Muscle of back (tissue), 13 donors: ENCODE data around the gene IFNL4. TPM values are rescaled to one million over a fixed set of nuclear protein-coding genes. Genes with fewer than 3 reads are reported as not detected.
"Not testable (repeated sequence)": the region's sequence is repeated elsewhere in the genome, so short reads cannot be mapped to it uniquely, and the experiment has no call there.

Source experiments
- DNase-seq, 3 donors: peaks; one replicate each; pipeline versions ENCODE4 v3.0.0 to v3.0.0-alpha.2; 2013
- long read RNA-seq, 9 donors: transcript quantifications; one replicate each; lab custom pipeline, GENCODE V29; 2026
- polyA plus RNA-seq, 10 donors: library from polyadenylated mRNA; unstranded; fragments of 120-200 nt; gene quantifications; one replicate each; pipeline ENCODE4 v1.2.1, GENCODE V29; 2013; ENCODE audit not compliant: insufficient read length in 10 of 10

Gene IFNL4
- polyA plus RNA-seq: under 1 TPM in 4 of 10 donors, not detected in 6; 0.10 to 0.23 (median 0.17) TPM
- long read RNA-seq, donor 1: 0 reads
- long read RNA-seq, donor 2: 0 reads
- long read RNA-seq, donor 3: 0 reads
- long read RNA-seq, donor 4: 0 reads
- long read RNA-seq, donor 5: 0 reads
- long read RNA-seq, donor 6: 0 reads
- long read RNA-seq, donor 7: 0 reads
- long read RNA-seq, donor 8: 0 reads
- long read RNA-seq, donor 9: 0 reads

DNA sequence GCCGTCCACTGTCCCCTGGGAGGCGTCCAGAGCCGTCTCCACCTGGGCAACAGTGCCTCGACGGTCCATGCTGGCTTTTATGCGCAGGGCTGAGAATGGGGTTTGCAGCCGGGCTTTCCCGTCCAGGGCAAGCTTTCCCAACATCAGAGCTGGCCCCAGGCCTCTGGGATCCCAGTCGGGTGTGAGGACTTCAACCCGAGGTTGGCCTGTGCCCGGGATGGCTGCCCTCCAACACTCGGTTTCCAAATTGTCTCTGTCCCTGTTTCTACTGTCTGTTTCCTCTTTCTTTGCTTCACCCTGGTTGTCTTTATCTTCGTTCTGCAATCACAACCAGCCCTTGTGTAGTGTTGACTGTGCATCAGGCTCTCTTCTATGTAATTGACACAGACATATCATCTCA, at the start of gene IFNL4:
Gene IFNL4 (minus strand): TSS at position 51 of the 400 bp plus-strand sequence.
- no peak for DNase-seq

DNA sequence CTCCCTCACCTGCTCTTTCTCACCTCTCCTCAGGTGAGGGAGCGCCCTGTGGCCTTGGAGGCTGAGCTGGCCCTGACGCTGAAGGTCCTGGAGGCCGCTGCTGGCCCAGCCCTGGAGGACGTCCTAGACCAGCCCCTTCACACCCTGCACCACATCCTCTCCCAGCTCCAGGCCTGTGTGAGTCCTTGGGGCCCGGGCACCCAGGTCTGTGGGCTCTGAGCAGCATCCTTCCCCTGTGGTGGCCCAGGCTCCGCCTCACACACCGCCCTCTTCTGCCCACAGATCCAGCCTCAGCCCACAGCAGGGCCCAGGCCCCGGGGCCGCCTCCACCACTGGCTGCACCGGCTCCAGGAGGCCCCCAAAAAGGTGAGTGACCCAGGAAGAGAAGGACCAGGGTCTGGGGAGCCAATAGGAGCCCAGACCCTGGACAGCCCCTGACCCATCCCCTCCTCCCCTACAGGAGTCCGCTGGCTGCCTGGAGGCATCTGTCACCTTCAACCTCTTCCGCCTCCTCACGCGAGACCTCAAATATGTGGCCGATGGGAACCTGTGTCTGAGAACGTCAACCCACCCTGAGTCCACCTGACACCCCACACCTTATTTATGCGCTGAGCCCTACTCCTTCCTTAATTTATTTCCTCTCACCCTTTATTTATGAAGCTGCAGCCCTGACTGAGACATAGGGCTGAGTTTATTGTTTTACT, 49.4 kb upstream of the IFNL4 start:
- DNase-seq: no peak

DNA sequence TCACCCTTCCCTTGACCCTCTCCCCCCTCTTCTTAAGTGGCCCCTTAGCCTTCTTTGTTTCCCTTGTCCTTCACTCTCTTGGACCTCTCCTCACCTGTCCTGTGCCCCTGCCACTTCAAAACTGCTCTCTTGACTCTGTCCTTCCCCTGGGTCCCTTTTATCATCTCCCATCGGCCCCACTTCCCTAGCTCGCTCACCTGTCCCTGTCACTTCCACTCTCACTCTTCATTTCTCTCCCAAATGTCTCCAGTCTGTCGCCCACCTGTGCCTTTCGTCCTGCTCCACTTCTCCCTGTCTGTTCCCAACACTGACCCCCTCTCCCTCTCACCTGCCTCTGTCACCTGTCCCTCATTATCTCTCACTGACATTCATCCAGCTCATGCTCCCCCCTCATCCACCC, 48.2 kb upstream of the IFNL4 start:
- no peak for DNase-seq

DNA sequence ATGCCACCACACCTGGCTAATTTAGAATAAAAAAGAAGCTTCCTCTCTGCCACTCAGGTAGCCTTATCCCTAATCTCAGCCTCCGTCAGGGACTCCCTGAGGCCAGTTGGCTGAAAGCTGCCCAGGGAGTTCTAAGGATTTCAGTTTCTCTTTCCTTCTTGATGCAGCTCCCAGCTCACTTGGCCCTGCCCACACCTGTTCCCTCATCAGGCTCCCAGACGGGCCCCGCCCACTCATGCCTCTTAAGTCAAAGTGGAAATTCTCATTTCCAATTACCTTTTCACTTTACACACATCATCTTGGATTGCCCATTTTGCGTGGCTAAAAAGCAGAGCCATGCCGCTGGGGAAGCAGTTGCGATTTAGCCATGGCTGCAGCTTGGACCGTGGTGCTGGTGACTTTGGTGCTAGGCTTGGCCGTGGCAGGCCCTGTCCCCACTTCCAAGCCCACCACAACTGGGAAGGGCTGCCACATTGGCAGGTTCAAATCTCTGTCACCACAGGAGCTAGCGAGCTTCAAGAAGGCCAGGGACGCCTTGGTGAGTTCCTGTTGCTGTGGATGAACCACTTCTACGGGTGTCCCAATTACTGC, 47.5 kb upstream of the IFNL4 start, which contains the start of gene IFNL1:
Gene IFNL1 (plus strand): TSS at position 353 of the 591 bp plus-strand sequence. CDS start 15 bp downstream, at position 368.
- no peak for DNase-seq

GRCh38 chr19:39293394-39293793, 44.7 kb upstream of the IFNL4 start:
- no peak for DNase-seq

DNA sequence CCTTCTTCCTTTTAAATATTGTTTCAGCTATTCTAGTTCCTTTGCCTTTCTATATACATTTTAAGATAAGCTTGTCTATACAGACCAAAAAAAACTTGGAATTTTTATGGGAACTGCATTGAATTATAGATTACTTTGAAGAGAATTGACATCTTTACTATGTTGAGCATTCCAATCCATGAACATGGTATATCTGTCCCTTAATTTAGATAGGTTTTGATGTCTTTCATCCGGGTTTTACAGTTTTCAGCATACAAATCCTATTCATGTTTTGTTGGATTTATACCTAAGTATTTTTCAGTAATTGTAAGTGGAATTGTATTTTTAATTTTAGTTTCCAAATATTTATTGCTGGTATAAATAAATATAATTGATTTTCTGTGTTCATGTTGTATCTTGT, 35.4 kb upstream of the IFNL4 start:
- no peak for DNase-seq

- no peak for DNase-seq
Measured at GRCh38 chr19:39282021-39282420, 33.4 kb upstream of the IFNL4 start.

DNA sequence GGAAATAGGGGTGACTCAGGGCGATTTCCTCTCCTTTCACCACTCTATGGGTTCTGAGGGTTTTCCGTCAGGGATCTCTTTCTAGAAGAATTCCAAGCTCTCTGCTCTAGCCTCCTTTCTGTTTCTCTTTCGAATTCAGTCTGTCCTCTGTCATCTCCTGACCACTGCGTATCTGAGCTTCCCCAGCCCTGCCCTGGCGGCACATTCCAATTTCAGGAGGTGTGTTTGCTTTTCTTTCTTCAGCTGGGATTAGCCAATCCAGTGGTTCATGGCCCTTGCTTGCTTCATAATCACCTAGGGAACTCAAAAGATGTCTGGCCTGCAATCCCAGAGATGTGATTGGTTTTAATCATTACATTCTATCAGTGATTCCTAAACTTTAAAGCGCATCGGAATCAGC, 28.9 kb upstream of the IFNL4 start:
- DNase-seq: no peak

DNA sequence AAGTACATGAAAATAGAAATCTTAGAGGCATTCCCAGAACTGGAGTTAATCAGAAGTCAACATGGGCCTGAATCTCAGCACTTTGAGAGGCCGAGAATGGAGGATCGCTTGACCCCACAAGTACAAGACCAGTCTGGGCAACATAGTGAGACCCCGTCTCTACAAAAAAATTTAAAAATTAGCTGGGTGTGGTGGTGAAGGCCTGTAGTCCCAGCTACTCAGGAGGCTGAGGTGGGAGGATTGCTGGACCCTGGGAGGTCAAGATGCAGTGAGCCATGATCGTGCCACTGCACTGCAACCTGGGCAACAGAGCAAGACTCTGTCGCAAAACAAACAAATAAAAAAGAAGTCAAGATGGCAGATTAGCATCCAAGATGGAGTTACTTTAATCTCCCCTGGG, 28.1 kb upstream of the IFNL4 start:
- DNase-seq: no peak

DNA sequence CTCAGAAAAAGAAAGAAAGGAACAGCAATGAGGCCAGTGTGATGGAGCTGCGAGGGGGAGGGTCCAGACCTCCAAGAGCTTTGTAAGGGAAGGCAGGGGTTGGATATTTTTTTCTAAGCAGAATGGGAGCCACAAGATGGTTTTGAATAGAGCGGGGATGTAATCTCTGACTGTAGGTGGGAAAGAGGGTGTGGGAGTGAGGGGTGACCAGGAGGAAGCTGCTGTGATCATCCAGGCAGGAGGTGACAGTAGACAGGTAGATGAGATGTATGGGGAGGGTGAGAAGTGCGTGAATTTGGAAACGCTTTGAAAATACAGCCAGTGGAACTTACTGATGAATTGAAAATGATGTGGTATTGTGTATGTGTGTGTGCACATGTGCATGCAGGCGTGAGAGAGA, 26.9 kb upstream of the IFNL4 start:
- no peak for DNase-seq

- DNase-seq: not testable (repeated sequence)
Measured at GRCh38 chr19:39273859-39274258, 25.2 kb upstream of the IFNL4 start.

DNA sequence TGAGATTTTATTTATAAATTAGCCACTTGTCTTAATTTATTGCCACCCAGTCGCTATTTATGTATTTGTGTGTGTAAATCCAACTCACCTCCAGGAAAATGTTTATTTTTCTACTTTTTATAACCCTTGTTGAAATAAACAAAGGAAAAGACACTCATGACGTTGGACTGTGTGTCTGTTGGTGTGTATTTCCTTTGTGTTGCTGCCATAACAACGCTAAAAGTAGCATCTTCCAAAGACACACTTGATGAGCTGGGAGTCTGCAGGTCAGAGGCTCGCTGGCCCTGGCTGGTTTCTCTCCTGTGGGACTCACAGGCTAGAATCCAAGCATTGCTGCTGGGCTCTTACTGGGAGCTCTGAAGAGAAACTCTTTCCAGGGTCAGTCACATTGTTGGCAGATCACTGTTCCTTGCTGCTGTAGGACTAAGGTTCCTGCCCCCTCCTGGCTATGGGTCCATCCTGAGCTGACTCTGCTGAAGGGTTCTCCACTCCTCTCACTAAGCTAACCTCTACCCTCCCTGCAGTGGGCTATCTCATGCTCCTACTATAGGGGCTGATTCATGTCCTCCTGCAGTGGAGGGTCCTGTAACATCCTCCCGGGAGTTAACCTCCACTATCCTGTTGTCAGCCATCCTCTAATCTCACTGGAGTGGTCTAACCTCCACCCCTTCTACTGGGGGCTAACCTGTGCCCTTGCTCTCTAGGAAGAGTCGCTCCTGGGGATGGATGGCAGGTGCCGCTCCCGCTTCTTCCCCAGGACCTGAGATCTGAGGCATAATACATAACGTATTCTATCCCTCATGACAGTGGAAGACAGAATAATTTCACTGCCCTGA, 21.6 kb upstream of the IFNL4 start:
- peak in 1 of 3 donors; percentile 38 for DNase-seq

DNA sequence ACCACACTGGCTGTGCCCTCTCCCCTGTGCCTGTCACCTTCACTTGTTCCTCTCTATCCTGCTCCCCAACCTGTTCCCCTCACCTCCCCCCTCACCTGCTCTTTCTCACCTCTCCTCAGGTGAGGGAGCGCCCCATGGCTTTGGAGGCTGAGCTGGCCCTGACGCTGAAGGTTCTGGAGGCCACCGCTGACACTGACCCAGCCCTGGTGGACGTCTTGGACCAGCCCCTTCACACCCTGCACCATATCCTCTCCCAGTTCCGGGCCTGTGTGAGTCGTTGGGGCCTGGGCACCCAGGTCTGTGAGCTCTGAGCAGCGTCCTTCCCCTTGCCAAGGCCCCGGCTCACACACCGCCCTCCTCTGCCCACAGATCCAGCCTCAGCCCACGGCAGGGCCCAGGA, 20.7 kb upstream of the IFNL4 start:
- not testable (repeated sequence) for DNase-seq

GRCh38 chr19:39268531-39269223, 20.0 kb upstream of the IFNL4 start:
- not testable (repeated sequence) for DNase-seq

GRCh38 chr19:39268085-39268484, 19.4 kb upstream of the IFNL4 start, which contains the start of gene IFNL2:
IFNL2 (plus strand) TSS chr19:39268396; CDS start chr19:39268569, 173 bp downstream.
- not testable (repeated sequence) for DNase-seq

DNA sequence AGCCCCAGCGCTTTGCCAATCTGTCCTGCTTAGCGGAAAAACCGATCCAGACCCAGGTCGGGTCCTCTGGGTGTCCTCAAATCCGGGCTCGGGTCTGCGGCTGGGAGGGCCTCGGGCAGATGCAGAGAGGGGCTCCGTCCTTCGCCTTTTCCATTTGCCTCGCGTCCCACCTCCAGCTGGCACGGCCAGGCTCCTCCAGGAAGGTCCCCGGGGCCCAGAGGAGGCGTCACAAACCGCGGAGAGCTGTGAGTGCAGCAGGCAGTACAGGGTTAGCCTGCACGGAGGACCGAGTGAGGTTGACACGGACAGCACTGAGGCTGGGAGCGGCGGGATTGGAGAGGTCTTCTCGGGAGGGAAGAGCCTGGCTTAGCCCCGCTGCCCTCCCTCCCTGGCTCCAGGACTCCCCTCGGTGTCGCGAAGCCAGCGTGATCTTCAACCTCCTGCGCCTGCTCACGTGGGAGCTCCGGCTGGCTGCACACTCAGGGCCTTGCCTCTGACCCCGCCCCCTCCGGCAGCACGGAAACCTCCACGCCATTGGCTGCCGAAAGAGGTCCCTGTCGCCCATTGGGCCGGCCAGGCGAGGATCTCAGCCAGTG, 16.8 kb upstream of the IFNL4 start:
- peak in 1 of 3 donors; percentile 18 for DNase-seq

DNA sequence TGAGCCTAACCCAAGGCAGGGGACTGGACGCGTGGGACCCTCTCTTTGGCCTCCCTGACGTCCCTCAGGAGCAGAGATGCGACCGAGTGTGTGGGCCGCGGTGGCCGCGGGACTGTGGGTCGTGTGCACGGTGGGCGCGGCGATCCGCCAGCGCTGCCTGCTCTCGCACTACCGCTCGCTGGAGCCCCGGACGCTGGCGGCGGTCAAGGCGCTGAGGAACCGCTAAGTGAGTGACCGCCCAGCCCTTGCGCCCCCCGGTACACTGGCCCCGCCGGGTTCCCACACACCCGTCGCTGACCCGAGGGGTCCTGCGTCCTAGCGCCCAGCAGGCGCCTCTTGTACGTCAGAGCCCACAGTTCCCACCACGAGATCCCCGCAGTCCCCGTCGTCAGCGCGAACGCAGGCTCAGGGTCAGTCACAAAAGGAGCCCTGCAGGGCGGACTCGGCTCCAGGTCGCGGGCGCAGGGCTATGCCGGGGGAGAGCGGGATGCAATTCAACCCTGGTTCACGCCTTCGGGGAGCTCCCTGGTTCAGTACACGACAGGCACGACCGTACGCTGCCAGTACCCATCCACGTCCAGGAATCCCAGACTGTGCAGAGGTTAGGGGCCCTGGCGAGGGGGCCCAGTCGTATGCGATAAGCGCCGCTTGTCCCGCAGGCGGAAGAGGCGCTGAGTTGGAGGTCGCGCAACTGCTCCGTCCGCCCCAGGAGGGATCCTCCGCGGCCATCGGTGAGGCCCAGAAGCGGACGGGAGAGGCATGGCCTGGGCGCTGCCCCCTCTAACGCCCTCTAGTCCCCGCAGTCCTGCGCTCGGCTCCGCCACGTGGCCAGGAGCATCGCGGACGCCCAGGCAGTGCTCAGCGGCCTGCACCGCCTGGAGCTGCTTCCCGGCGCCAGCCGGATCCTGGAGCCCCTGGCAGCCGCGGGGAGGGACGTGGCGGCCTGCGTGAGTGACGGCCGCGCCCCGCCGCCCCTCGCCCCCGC, 15.9 kb upstream of the IFNL4 start:
- DNase-seq: peak in 1 of 3 donors; percentile 60

DNA sequence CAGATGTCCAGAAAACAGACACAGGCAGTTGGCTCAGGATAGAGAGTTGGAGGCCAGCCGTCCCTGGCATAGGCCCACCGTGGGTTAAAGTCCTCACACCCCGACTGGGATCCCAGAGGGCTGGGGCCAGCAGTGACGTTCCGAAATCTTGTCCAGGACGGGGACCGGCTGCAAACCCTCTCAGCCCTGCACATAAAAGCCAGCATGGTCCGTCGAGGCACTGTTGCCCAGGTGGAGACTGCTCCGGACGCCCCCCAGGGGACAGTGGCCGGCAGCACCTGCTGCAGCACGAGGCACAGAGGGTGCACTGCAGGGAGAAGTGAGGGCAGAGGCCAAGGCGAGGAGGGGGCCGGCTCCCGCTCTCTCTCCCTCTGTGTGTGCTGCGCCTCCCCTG, 15.3 kb upstream of the IFNL4 start:
- DNase-seq: peak in 1 of 3 donors; percentile 7

- no peak for DNase-seq
Measured at GRCh38 chr19:39262496-39262895, 13.8 kb upstream of the IFNL4 start.

GRCh38 chr19:39261704-39262103, 13.0 kb upstream of the IFNL4 start:
- DNase-seq: no peak
